ENCODE measurements around the gene CNP. TPM values are rescaled to one million over a fixed set of nuclear protein-coding genes. Genes with fewer than 3 reads are reported as not detected.
A peak's percentile ranks its signal among the peaks of the same experiment; 100 is the strongest.
"Not testable (repeated sequence)": the region's sequence is repeated elsewhere in the genome, so short reads cannot be mapped to it uniquely, and the experiment has no call there.

Gene CNP
- total and polyA plus RNA-seq, 2 donors (not counting 1 experiment from before 2014, with no cell fraction given): 19.0 to 45.2 TPM

DNA sequence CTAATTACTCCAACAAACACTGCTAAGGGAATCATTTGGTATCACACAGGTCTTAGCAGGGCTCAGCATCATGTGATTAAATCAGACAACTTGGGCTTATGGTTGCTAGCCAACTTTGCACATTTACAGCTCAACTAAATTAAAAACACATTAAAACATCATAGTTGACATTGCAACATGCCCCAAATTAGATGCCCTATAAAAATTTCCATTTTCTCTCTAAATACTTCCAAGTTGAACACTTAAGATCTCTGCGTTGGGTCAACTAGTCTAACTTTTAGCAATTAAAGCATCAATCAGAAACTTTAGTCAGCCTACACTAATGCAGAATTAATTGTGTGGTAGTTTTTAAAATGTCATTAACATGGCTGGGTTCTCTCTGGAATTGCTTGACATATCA is 38.6 kb downstream of the CNP start:
- H3K4me3 Mint-ChIP-seq: no peak overlapping the region
- no peaks in the 10 kb centered on the region for H3K27me3 Mint-ChIP-seq
- intact Hi-C loops (cut with micrococcal nuclease): no loop called here
- H3K4me1 Mint-ChIP-seq: peaks cover 22% of the 10 kb centered on the region
- no peak for TF ChIP-seq EZH2 (IDR thresholded peaks at IDR 0.05; ENCODE audit: borderline replicate concordance, insufficient read depth, low read depth, low read length, poor library complexity, severe bottlenecking)
- TF ChIP-seq, protein P1, sequence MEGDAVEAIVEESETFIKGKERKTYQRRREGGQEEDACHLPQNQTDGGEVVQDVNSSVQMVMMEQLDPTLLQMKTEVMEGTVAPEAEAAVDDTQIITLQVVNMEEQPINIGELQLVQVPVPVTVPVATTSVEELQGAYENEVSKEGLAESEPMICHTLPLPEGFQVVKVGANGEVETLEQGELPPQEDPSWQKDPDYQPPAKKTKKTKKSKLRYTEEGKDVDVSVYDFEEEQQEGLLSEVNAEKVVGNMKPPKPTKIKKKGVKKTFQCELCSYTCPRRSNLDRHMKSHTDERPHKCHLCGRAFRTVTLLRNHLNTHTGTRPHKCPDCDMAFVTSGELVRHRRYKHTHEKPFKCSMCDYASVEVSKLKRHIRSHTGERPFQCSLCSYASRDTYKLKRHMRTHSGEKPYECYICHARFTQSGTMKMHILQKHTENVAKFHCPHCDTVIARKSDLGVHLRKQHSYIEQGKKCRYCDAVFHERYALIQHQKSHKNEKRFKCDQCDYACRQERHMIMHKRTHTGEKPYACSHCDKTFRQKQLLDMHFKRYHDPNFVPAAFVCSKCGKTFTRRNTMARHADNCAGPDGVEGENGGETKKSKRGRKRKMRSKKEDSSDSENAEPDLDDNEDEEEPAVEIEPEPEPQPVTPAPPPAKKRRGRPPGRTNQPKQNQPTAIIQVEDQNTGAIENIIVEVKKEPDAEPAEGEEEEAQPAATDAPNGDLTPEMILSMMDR (IDR thresholded peaks at IDR 0.05): no peak
- H3K4me2 ChIP-seq (replicated peaks; ENCODE audit: low read depth, low read length, poor library complexity, severe bottlenecking): no peak overlapping the region
- peaks cover 93% of the 10 kb centered on the region for H3K79me2 ChIP-seq (ENCODE audit: control insufficient read depth, insufficient read depth, low read length)
- H4K20me1 ChIP-seq (ENCODE audit: control insufficient read depth, insufficient read depth, low read length, poor library complexity, severe bottlenecking): peaks cover 82% of the 10 kb centered on the region
- H3K4me3 ChIP-seq (ENCODE audit: control extremely low read depth in 1 of 5, extremely low read depth in 1 of 5, insufficient read depth in 1 of 5, low read depth in 2 of 5, low read length in 4 of 5): no peak overlapping the region
- DNase-seq (no peak), ATAC-seq (ENCODE audit: low read depth) (no peak)
- H2AFZ ChIP-seq (ENCODE audit: insufficient read depth, low read depth, low read length, poor library complexity, severe bottlenecking): no peak overlapping the region
- H3K4me1 ChIP-seq (ENCODE audit: control insufficient read depth in 2 of 2, insufficient read depth in 2 of 2, low read length in 2 of 2): peaks cover 0 to 8% of the 10 kb centered on the region in 2 donors
- ChIA-PET POLR2A (no interaction called here), CTCF (interaction anchor here (1.3 kb wide), 1 partner anchor 12 kb away, joined by 5 read pairs; the partner anchor contains the start of gene DNAJC7)
- H3K27ac ChIP-seq (ENCODE audit: low read length in 2 of 2): no peak overlapping the region
- no peak overlapping the region for H3K27ac Mint-ChIP-seq
- H3K27me3 ChIP-seq (replicated peaks in 1 of 4; ENCODE audit: control extremely low read depth in 1 of 4, control insufficient read depth in 3 of 4, insufficient read depth in 4 of 4, low read length in 3 of 4): no peaks in the 10 kb centered on the region
- no peaks in the 10 kb centered on the region for H3K9me3 Mint-ChIP-seq (ENCODE audit: insufficient read depth)
- H3K36me3 ChIP-seq (replicated peaks in 1 of 2; ENCODE audit: control extremely low read depth in 1 of 2, control insufficient read depth in 1 of 2, extremely low read depth in 1 of 2, insufficient read depth in 2 of 2, low read length in 1 of 2): peaks cover 8 to 43% of the 10 kb centered on the region in 2 experiments
- H3K9ac ChIP-seq (ENCODE audit: low read length): no peak overlapping the region
- H3K9me3 ChIP-seq (ENCODE audit: control extremely low read depth in 1 of 3, control insufficient read depth in 2 of 3, insufficient read depth in 1 of 3, low read length in 2 of 3): no peaks in the 10 kb centered on the region
- WGBS (ENCODE audit: insufficient coverage): no CpG with 5 or more reads among the region's 1 CpG

DNA sequence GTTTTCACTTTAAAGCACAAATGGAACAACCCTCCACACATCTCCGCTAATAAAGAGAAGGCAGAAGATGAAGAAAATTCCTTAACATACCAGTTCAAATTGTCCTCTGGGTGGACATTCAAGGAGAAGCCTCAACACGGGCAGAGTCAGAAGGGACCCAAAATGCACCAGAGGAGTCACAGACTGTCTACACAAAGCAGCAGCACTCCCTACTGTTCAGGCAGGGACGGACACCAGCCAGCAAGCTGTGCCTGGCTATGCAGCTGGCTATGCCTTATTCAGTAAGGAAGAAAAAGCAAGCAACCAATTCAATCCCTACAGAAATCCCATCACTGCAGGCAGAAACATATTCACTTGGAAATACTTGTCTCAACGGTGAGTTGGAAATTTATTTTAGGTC is 42.6 kb downstream of the CNP start:
- Histone ChIP-seq H2AFZ (ENCODE audit: insufficient read depth, low read depth, low read length, poor library complexity, severe bottlenecking) (no peak overlapping the region), H3K4me2 (replicated peaks; ENCODE audit: low read depth, low read length, poor library complexity, severe bottlenecking) (no peak overlapping the region), H3K79me2 (ENCODE audit: control insufficient read depth, insufficient read depth, low read length) (peaks cover 100% of the 10 kb centered on the region), H3K27me3 (replicated peaks in 1 of 4; ENCODE audit: control extremely low read depth in 1 of 4, control insufficient read depth in 3 of 4, insufficient read depth in 4 of 4, low read length in 3 of 4) (no peaks in the 10 kb centered on the region), H3K9ac (ENCODE audit: low read length) (no peak overlapping the region), H4K20me1 (ENCODE audit: control insufficient read depth, insufficient read depth, low read length, poor library complexity, severe bottlenecking) (peaks cover 88% of the 10 kb centered on the region), H3K9me3 (ENCODE audit: control extremely low read depth in 1 of 3, control insufficient read depth in 2 of 3, insufficient read depth in 1 of 3, low read length in 2 of 3) (no peaks in the 10 kb centered on the region), H3K27ac (ENCODE audit: low read length in 2 of 2) (no peak overlapping the region), H3K4me3 (ENCODE audit: control extremely low read depth in 1 of 5, extremely low read depth in 1 of 5, insufficient read depth in 1 of 5, low read depth in 2 of 5, low read length in 4 of 5) (no peak overlapping the region), H3K4me1 (ENCODE audit: control insufficient read depth in 2 of 2, insufficient read depth in 2 of 2, low read length in 2 of 2) (peaks cover 0 to 8% of the 10 kb centered on the region in 2 donors), H3K36me3 (replicated peaks in 1 of 2; ENCODE audit: control extremely low read depth in 1 of 2, control insufficient read depth in 1 of 2, extremely low read depth in 1 of 2, insufficient read depth in 2 of 2, low read length in 1 of 2) (peaks cover 2 to 10% of the 10 kb centered on the region in 2 experiments)
- 67% methylated on average over 1 of the region's 4 CpGs for WGBS (ENCODE audit: insufficient coverage)
- ATAC-seq (ENCODE audit: low read depth): no peak
- no peak for DNase-seq
- Mint-ChIP-seq H3K27ac (no peak overlapping the region), H3K9me3 (ENCODE audit: insufficient read depth) (no peaks in the 10 kb centered on the region), H3K27me3 (no peaks in the 10 kb centered on the region), H3K4me3 (no peak overlapping the region), H3K4me1 (peaks cover 46% of the 10 kb centered on the region)
- ChIA-PET POLR2A (interaction anchor here (0.6 kb wide), 1 partner anchor 25 kb away, joined by 4 read pairs; no protein-coding TSS in a partner anchor), CTCF (interaction anchor here (1.1 to 1.8 kb wide), 3 partner anchors 11 to 42 kb away, joined by 3 to 6 read pairs (median 4); partner anchors contain the start of genes CNP and NKIRAS2)
- no peak for TF ChIP-seq EZH2 (IDR thresholded peaks at IDR 0.05; ENCODE audit: borderline replicate concordance, insufficient read depth, low read depth, low read length, poor library complexity, severe bottlenecking)
- TF ChIP-seq, protein P1 (IDR thresholded peaks at IDR 0.05): no peak
- intact Hi-C loops (cut with micrococcal nuclease): no loop called here

DNA sequence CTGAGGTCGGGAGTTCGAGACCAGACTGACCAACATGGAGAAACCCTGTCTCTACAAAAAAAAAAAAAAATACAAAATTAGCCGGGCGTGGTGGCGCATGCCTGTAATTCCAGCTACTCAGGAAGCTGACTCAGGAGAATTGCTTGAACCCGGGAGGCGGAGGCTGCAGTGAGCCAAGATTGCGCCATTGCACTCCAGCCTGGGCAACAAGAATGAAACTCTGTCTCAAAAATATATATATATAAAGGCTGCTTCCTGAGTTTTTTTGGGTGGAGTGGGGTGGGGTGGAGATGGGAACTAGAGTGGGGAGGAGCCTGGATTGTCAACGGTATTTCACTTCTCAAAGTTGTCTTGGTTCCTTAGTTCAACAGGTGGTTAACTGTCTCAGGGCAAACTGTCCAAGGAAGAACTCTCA is 43.7 kb downstream of the CNP start:
- Histone ChIP-seq H3K4me1 (ENCODE audit: control insufficient read depth in 2 of 2, insufficient read depth in 2 of 2, low read length in 2 of 2) (peaks cover 3 to 14% of the 10 kb centered on the region in 2 donors), H3K36me3 (replicated peaks in 1 of 2; ENCODE audit: control extremely low read depth in 1 of 2, control insufficient read depth in 1 of 2, extremely low read depth in 1 of 2, insufficient read depth in 2 of 2, low read length in 1 of 2) (peaks cover 2 to 10% of the 10 kb centered on the region in 2 experiments), H3K79me2 (ENCODE audit: control insufficient read depth, insufficient read depth, low read length) (peaks cover 100% of the 10 kb centered on the region), H4K20me1 (ENCODE audit: control insufficient read depth, insufficient read depth, low read length, poor library complexity, severe bottlenecking) (peaks cover 76% of the 10 kb centered on the region)
- H3K4me1 Mint-ChIP-seq: peaks cover 43% of the 10 kb centered on the region
- H3K9me3 Mint-ChIP-seq (ENCODE audit: insufficient read depth); H3K4me3 ChIP-seq (ENCODE audit: control extremely low read depth in 1 of 5, extremely low read depth in 1 of 5, insufficient read depth in 1 of 5, low read depth in 2 of 5, low read length in 4 of 5); H3K27me3 Mint-ChIP-seq; H3K4me2 ChIP-seq (replicated peaks; ENCODE audit: low read depth, low read length, poor library complexity, severe bottlenecking); H2AFZ ChIP-seq (ENCODE audit: insufficient read depth, low read depth, low read length, poor library complexity, severe bottlenecking); ATAC-seq (ENCODE audit: low read depth); H3K27ac ChIP-seq (ENCODE audit: low read length in 2 of 2); POLR2A ChIA-PET; H3K9me3 ChIP-seq (ENCODE audit: control extremely low read depth in 1 of 3, control insufficient read depth in 2 of 3, insufficient read depth in 1 of 3, low read length in 2 of 3); DNase-seq; H3K9ac ChIP-seq (ENCODE audit: low read length); H3K4me3 Mint-ChIP-seq; intact Hi-C loops (cut with micrococcal nuclease); H3K27me3 ChIP-seq (replicated peaks in 1 of 4; ENCODE audit: control extremely low read depth in 1 of 4, control insufficient read depth in 3 of 4, insufficient read depth in 4 of 4, low read length in 3 of 4): not testable (repeated sequence)
- CTCF ChIA-PET: interaction anchor here (0.7 to 1.8 kb wide), 2 partner anchors 10 to 103 kb away, joined by 5 to 6 read pairs; partner anchors contain the start of gene NKIRAS2
- WGBS (ENCODE audit: insufficient coverage): 51% methylated on average over 6 of the region's 9 CpGs
- H3K27ac Mint-ChIP-seq: peak overlapping the region; percentile 4
